NCI-H1930 (cell line): Measurements from ENCODE around the gene TFEB.

Experiments used
- DNase-seq, 2 experiments: peaks; one replicate each; lab custom pipeline; 2025; lab: John Stamatoyannopoulos, UW

TFEB gene

GRCh38 chr6:41652866-41653652 is 82.3 kb downstream of the TFEB start:
- DNase-seq, result no peak

- no peak for DNase-seq
Measured at GRCh38 chr6:41651962-41652657, 83.3 kb downstream of the TFEB start.

- DNase-seq, result no peak
Measured at GRCh38 chr6:41651246-41651961, 84.0 kb downstream of the TFEB start.

- DNase-seq, result no peak
Measured at GRCh38 chr6:41650120-41650519, 85.3 kb downstream of the TFEB start.

- no peak for DNase-seq
Measured at GRCh38 chr6:41649596-41649995, 85.8 kb downstream of the TFEB start.

GRCh38 chr6:41648921-41649320 is 86.5 kb downstream of the TFEB start:
- no peak for DNase-seq

GRCh38 chr6:41648070-41648585 is 87.3 kb downstream of the TFEB start:
- no peak for DNase-seq

GRCh38 chr6:41647061-41647511 is 88.3 kb downstream of the TFEB start:
- DNase-seq, result no peak

- DNase-seq, result no peak
Measured at GRCh38 chr6:41646026-41646795, 89.2 kb downstream of the TFEB start.

GRCh38 chr6:41645007-41645618 is 90.3 kb downstream of the TFEB start:
- no peak for DNase-seq

- DNase-seq, result no peak
Measured at GRCh38 chr6:41644297-41644879, 91.0 kb downstream of the TFEB start.

- no peak for DNase-seq
Measured at GRCh38 chr6:41643899-41644269, 91.5 kb downstream of the TFEB start.

GRCh38 chr6:41642960-41643898 is 92.2 kb downstream of the TFEB start:
- no peak for DNase-seq

GRCh38 chr6:41642090-41642959 is 93.1 kb downstream of the TFEB start:
- DNase-seq, result no peak

- no peak for DNase-seq
Measured at GRCh38 chr6:41641352-41641925, 94.0 kb downstream of the TFEB start.

- no peak for DNase-seq
Measured at GRCh38 chr6:41640426-41640825, 95.0 kb downstream of the TFEB start.

- DNase-seq, result no peak
Measured at GRCh38 chr6:41639809-41640371, 95.5 kb downstream of the TFEB start.
